Measurements from ENCODE around the gene RNU6-8. TPM values are rescaled to one million over a fixed set of nuclear protein-coding genes. Genes with fewer than 3 reads are reported as not detected.

The RNU6-8 gene
- total RNA-seq, 3 donors from 2014 or later, result not detected

GRCh38 chr14:32171469-32171868 lies 31.6 kb downstream of the RNU6-8 start:
- Histone ChIP-seq H3K4me1 (ENCODE audit: low read depth) (no peaks in the 10 kb centered on the region), H3K4me3 (no peak overlapping the region), H3K9me3 (no peaks in the 10 kb centered on the region), H3K36me3 (ENCODE audit: low read depth) (no peaks in the 10 kb centered on the region)
- ATAC-seq (no peak), DNase-seq (no peak)
- TF ChIP-seq CTCF (IDR thresholded peaks at IDR 0.05), result no peak
- intact Hi-C loops (cut with DNase I, micrococcal nuclease), result no loop called here

- no peaks in the 10 kb centered on the region for H3K36me3 ChIP-seq (ENCODE audit: low read depth)
- H3K9me3 ChIP-seq, result no peaks in the 10 kb centered on the region
- intact Hi-C loops (cut with DNase I, micrococcal nuclease), result no loop called here
- no peaks in the 10 kb centered on the region for H3K4me1 ChIP-seq (ENCODE audit: low read depth)
- no peak overlapping the region for H3K4me3 ChIP-seq
- ATAC-seq, result no peak
- no peak for DNase-seq
- no peak for TF ChIP-seq CTCF (IDR thresholded peaks at IDR 0.05)
Observed at GRCh38 chr14:32169191-32169590, 33.9 kb downstream of the RNU6-8 start.

GRCh38 chr14:32167907-32168306 lies 35.2 kb downstream of the RNU6-8 start:
- no peak for DNase-seq
- intact Hi-C loops (cut with DNase I, micrococcal nuclease), result no loop called here
- no peaks in the 10 kb centered on the region for H3K4me1 ChIP-seq (ENCODE audit: low read depth)

GRCh38 chr14:32166924-32167323 lies 36.1 kb downstream of the RNU6-8 start:
- H3K4me1 ChIP-seq (ENCODE audit: low read depth), result no peaks in the 10 kb centered on the region
- ATAC-seq, result no peak
- TF ChIP-seq CTCF (IDR thresholded peaks at IDR 0.05), result no peak
- no peaks in the 10 kb centered on the region for H3K9me3 ChIP-seq
- intact Hi-C loops (cut with DNase I, micrococcal nuclease), result no loop called here
- H3K36me3 ChIP-seq (ENCODE audit: low read depth), result no peaks in the 10 kb centered on the region
- no peak for DNase-seq
- no peak overlapping the region for H3K4me3 ChIP-seq

More at GRCh38 chr14:32167907-32168306, 35.2 kb downstream of the RNU6-8 start:
- H3K9me3 ChIP-seq, result no peaks in the 10 kb centered on the region
- no peak overlapping the region for H3K4me3 ChIP-seq
- no peaks in the 10 kb centered on the region for H3K36me3 ChIP-seq (ENCODE audit: low read depth)
- no peak for TF ChIP-seq CTCF (IDR thresholded peaks at IDR 0.05)
- ATAC-seq, result no peak

GRCh38 chr14:32166029-32166428 lies 37.0 kb downstream of the RNU6-8 start:
- no peak for DNase-seq
- Histone ChIP-seq H3K4me3 (no peak overlapping the region), H3K9me3 (no peaks in the 10 kb centered on the region), H3K4me1 (ENCODE audit: low read depth) (no peaks in the 10 kb centered on the region), H3K36me3 (ENCODE audit: low read depth) (no peaks in the 10 kb centered on the region)
- ATAC-seq, result no peak
- intact Hi-C loops (cut with DNase I, micrococcal nuclease), result no loop called here
- no peak for TF ChIP-seq CTCF (IDR thresholded peaks at IDR 0.05)

Other genes with a start within 250 kb of the RNU6-8 start
- 100 to 1,000 TPM in 2 of 3 donors, 10 to 100 TPM in 1; 94.7 to 203 (median 106) TPM for gene ARHGAP5, start 126.0 kb downstream of the RNU6-8 start, total RNA-seq
- gene RNU6-7, start 1.2 kb downstream of the RNU6-8 start, total RNA-seq, result not detected
- gene AKAP6, start 126.0 kb upstream of the RNU6-8 start, total RNA-seq, result 10 to 100 TPM in 1 of 3 donors, 1 to 10 TPM in 2; 4.2 to 30.8 (median 5.4) TPM

Data from mucosa of descending colon (tissue), 3 donors.